ENCODE measurements around the gene TM7SF2.

The TM7SF2 gene

GRCh38 chr11:65095427-65095826 lies 16.2 kb upstream of the TM7SF2 start:
- no peak for DNase-seq

DNA sequence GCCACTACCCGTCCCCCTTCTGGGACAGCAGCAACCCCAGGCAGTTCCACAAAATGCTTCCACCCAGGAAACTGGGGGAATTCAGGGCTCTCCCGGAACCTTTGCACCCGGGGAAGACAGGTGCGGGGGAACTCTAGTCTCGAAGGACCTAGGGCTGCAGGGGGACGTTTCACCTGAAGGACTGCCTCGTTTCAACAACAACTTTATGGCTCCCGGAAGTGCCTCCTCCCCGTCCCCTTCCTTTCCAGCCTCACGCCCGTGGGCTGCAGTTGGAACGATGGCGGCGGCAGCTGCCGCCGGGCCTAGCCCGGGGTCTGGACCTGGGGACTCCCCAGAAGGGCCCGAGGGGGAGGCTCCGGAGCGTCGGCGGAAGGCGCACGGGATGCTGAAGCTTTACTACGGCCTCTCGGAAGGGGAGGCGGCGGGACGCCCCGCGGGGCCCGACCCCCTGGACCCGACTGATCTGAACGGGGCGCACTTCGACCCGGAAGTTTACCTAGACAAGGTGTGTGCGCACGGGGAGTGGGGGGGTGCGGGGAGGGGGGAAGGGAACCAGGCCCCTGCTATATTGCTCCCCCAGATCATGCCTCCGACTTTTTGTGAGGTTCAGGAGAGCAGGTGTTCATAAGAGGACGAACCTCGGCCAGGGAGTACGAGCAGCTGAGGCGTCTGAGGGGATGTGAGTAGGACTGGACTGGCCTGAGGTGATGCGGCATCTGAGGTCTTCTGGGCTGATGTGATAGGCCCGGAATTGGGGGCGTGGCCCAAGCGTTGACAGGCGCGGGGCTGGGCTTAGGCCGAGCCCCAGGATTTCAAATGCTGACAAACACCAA lies 15.5 kb upstream of the TM7SF2 start, which contains the start of gene VPS51:
Gene VPS51 (plus strand): TSS at position 241 of the 833 bp plus-strand sequence. CDS start 37 bp downstream, at position 278.
- peak; percentile 91 for DNase-seq

DNA sequence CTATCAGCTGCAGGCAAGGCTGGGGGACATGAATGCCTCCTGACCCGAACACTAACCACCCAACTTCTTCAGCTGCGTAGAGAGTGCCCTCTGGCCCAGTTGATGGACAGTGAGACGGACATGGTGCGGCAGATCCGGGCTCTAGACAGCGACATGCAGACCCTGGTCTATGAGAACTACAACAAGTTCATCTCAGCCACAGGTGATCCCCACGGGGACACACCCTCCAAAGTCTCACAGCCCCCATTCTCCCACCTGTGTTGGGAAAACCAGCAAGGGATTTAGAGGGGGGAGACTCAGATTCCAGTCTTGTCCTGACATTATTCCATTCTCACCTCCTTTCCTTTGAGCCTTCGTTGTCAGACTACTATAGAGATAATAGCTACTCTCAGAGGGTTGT lies 14.7 kb upstream of the TM7SF2 start:
- DNase-seq: no peak

GRCh38 chr11:65100674-65101350 lies 10.9 kb upstream of the TM7SF2 start:
- no peak for DNase-seq

DNA sequence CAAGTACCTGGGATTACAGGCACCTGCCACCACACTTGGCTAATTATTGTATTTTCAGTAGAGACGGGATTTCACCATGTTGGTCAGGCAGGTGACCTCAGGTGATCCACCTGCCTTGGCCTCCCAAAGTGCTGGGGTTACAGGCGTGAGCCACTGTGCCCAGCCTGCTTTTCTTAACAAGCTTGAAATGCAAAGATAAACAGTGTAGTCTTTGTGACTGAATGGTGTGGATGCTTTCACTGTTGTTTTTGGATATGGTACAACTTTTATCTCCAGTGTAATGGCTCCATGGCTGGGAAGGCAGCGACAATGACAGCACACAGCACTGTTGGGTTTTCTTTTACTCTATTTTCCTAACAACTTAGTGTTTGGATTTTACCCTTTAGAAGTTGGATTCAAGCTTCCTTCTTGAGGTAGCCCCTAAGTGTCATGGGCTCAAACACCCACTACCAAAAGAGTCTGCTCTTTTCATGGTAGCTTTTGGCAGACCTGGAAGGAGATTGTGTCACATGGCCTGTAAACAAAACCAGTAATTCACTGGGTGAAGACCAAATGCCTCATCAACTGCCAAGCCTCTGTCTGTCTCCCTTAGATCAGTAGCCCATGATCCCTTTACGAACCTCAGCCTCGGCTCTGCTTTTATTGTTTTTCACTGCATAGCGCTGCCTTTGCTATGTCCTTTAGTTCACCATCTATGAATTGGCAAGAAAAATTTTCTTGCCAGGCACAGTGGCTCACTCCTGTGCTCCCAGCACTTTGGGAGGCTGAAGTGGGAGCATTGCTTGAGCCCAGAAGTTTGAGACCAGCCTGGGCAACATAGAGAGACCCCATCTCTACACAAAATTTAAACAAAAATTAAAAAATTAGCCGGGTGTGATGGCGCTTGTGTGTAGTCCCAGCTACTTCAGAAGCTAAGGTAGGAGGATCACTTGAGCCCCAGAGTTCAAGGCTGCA lies 9.3 kb upstream of the TM7SF2 start:
- DNase-seq: no peak

- DNase-seq: no peak
These were observed 8.2 kb upstream of the TM7SF2 start for GRCh38 chr11:65103476-65103875.

GRCh38 chr11:65104628-65105027 lies 7.0 kb upstream of the TM7SF2 start:
- no peak for DNase-seq

GRCh38 chr11:65107078-65107477 lies 4.6 kb upstream of the TM7SF2 start:
- DNase-seq: no peak

GRCh38 chr11:65107751-65108468 lies 3.8 kb upstream of the TM7SF2 start:
- DNase-seq: no peak

GRCh38 chr11:65108469-65109123 lies 3.1 kb upstream of the TM7SF2 start:
- DNase-seq: no peak

- DNase-seq: no peak
These were observed 2.2 kb upstream of the TM7SF2 start for GRCh38 chr11:65109231-65110198.

- DNase-seq: peak; percentile 67
These were observed 1.3 kb upstream of the TM7SF2 start for GRCh38 chr11:65110354-65110861.

- no peak for DNase-seq
These were observed 421 bp upstream of the TM7SF2 start for GRCh38 chr11:65111159-65111743.

- DNase-seq: no peak
These were observed 1.1 kb downstream of the TM7SF2 start for GRCh38 chr11:65112546-65113360.

- no peak for DNase-seq
These were observed 1.7 kb downstream of the TM7SF2 start for GRCh38 chr11:65113361-65113756.

GRCh38 chr11:65113839-65114238 lies 2.2 kb downstream of the TM7SF2 start:
- DNase-seq: no peak

DNA sequence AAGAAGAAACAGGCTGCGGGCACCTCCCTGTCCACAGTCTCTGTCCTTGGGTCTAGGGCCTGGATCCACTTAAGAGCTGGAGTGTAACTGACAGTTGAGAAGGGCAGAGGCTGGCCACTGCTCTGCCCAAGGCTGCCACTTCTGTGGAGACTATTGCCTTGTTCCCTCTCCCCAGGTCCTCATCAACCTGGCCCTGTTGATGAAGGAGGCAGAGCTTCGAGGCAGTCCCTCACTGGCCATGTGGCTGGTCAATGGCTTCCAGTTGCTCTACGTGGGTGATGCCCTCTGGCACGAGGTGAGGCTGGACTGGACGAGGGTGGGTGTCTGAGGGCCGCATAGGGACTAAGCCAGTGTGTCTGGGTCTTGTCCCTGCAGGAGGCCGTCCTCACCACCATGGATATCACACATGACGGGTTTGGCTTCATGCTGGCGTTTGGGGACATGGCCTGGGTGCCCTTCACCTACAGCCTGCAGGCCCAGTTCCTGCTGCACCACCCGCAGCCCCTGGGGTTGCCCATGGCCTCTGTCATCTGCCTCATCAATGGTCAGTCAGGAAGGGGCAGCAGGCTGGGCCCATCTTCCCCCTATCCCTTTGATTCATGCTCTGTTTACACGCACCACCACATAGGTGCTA lies 3.0 kb downstream of the TM7SF2 start:
- DNase-seq: no peak

- no peak for DNase-seq
These were observed 3.9 kb downstream of the TM7SF2 start for GRCh38 chr11:65115361-65116082.

Data from fibroblast of skin of right quadriceps (primary cell).